AG04449 (cell line): ENCODE results near the gene LCA5L.
"Not testable (repeated sequence)": the region's sequence is repeated elsewhere in the genome, so short reads cannot be mapped to it uniquely, and the experiment has no call there.

Experiments used
- CTCF ChIA-PET: fragments of 350-600 bp; formaldehyde crosslinking; extraction: SDS; loops from one replicate; lab custom pipeline; 2021; ENCODE audit warnings: antibody characterized with exemption; lab: Yijun Ruan, JAX
- POLR2A ChIA-PET: fragments of 400-600, 350-600 bp; formaldehyde crosslinking; extraction: SDS; loops from one replicate; lab custom pipeline; 2020; ENCODE audit warnings: antibody characterized with exemption, inconsistent platforms; lab: Yijun Ruan, JAX
- DNase-seq: peaks from one replicate; pipeline ENCODE4 v3.0.0-alpha.2; 2010; ENCODE audit warnings: low read depth, low spot score
- H3K4me3 ChIP-seq: 2 replicates; pipeline ENCODE4 v1.5.1; 2011; ENCODE audit warnings: low read depth, mild to moderate bottlenecking, control low read depth, low read length
- TF ChIP-seq, protein P1 (sequence below): IDR thresholded peaks from one replicate; pipeline ENCODE4 v1.5.1; 2011; ENCODE audit warnings: mild to moderate bottlenecking, moderate library complexity, low read length, control low read depth, inconsistent platforms; ENCODE audit not compliant: insufficient read depth; ENCODE audit errors: missing control alignments

The LCA5L gene

DNA sequence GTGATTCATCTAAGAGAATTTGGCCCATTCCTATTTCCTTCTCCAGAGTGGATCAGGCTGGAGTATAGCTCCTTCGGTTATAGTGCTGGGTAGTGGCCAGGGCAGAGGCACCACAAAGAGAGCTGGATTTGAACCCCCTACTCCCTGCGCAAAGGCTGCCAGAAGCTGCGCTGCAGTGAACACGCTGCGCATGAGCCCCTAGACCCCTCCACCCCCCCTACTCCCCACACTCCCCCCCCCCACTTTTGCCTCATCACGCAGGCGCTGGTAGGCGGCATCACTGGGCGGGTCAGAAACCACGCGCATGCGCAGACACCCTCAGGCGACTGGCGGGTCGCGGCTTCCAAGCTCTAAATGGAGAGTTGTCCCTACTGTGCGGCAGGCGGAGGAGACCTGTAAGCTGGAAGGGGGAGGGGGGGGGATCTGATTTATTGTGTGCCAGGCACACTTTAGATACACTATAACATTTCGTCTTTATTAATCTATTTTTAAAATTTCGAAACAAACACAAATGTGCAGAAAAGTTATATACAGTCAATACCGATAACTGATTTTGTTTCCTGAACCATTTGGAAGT is 58.0 kb downstream of the LCA5L start:
- peak overlapping the region; percentile 61 for H3K4me3 ChIP-seq
- DNase-seq = no peak
- TF ChIP-seq, protein P1, sequence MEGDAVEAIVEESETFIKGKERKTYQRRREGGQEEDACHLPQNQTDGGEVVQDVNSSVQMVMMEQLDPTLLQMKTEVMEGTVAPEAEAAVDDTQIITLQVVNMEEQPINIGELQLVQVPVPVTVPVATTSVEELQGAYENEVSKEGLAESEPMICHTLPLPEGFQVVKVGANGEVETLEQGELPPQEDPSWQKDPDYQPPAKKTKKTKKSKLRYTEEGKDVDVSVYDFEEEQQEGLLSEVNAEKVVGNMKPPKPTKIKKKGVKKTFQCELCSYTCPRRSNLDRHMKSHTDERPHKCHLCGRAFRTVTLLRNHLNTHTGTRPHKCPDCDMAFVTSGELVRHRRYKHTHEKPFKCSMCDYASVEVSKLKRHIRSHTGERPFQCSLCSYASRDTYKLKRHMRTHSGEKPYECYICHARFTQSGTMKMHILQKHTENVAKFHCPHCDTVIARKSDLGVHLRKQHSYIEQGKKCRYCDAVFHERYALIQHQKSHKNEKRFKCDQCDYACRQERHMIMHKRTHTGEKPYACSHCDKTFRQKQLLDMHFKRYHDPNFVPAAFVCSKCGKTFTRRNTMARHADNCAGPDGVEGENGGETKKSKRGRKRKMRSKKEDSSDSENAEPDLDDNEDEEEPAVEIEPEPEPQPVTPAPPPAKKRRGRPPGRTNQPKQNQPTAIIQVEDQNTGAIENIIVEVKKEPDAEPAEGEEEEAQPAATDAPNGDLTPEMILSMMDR = no peak
- CTCF ChIA-PET = interaction anchor here (0.7 to 1.4 kb wide), 26 partner anchors 8 to 250 kb away, joined by 3 to 8 read pairs (median 3); no protein-coding TSS in a partner anchor
- POLR2A ChIA-PET = interaction anchor here (0.6 to 1.2 kb wide), 4 partner anchors 39 to 143 kb away, joined by 3 to 14 read pairs (median 4); partner anchors contain the start of gene HMGN1

DNA sequence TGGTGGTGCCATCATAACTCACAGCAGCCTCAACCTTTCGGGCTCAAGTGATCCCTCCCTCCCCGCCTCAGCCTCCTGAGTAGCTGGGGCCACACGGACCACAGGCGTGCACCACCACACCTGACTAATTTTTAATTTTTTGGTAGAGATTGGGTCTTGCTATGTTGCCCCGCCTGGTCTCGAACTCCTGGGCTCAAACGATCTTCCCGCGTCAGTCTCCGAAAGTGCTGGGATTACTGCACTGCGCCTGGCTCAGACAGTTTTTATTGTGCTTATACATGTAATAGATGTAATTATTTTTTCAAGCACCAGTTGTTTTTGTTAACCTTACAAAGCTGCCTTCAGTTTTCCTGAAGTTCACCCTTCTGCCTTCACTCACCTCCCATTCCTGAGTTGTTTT is 58.7 kb downstream of the LCA5L start:
- ChIA-PET CTCF (interaction anchor here (0.8 to 1.4 kb wide), 8 partner anchors 10 to 136 kb away, joined by 3 to 8 read pairs (median 4); no protein-coding TSS in a partner anchor), POLR2A (interaction anchor here (0.9 to 1.2 kb wide), 2 partner anchors 40 to 75 kb away, joined by 3 to 14 read pairs; no protein-coding TSS in a partner anchor)
- TF ChIP-seq, protein P1 = no peak
- H3K4me3 ChIP-seq = no peak overlapping the region
- no peak for DNase-seq

GRCh38 chr21:39386194-39386593 is 59.4 kb downstream of the LCA5L start:
- ChIA-PET POLR2A (no interaction called here), CTCF (no interaction called here)
- peak overlapping the region; percentile 32 for H3K4me3 ChIP-seq
- TF ChIP-seq, protein P1 = no peak
- no peak for DNase-seq

DNA sequence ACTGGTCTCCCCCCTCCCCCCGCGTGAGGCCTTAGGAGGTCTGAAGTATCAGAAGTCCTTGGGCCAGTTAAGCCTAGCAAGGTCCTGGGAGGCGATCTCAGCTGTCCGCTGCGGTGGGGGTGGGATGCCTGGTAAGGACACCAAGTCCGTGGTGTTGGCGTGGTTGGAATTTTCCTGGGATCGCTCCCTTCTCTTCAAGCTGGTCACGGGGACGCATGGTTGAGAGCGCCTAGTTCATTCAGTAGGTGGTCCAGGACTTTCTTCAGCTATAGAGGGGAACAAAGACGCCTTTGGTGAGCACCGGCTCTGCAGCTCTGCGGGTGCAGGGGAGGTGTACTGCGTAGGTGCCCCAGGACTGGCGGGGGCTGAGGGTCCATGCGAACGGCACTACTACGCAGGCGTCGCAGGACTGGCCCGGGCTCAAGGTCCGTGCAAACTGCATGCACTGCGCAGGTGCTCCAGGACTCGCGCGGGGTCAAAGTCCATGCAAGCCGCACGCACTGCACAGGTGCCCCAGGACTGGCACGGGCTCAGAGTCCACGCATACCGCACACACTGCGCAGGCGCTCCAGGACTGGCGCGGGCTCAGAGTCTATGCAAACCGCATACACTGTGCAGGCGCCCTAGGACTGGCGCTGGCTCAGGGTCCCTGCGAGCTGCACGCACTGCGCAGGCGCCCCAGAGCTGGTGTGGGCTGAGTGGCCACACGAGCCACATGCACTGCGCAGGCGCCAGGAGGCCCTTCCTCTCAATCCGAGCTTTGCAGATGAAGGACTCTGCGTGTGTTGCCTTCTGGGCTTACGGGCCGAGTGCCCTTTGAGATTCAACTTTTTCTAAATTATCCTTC is 60.1 kb downstream of the LCA5L start:
- ChIA-PET CTCF (interaction anchor here (2.0 kb wide), 1 partner anchor 11 kb away, joined by 6 read pairs; no protein-coding TSS in a partner anchor), POLR2A (no interaction called here)
- TF ChIP-seq, protein P1 = no peak
- DNase-seq = no peak
- peak overlapping the region; percentile 49 for H3K4me3 ChIP-seq

DNA sequence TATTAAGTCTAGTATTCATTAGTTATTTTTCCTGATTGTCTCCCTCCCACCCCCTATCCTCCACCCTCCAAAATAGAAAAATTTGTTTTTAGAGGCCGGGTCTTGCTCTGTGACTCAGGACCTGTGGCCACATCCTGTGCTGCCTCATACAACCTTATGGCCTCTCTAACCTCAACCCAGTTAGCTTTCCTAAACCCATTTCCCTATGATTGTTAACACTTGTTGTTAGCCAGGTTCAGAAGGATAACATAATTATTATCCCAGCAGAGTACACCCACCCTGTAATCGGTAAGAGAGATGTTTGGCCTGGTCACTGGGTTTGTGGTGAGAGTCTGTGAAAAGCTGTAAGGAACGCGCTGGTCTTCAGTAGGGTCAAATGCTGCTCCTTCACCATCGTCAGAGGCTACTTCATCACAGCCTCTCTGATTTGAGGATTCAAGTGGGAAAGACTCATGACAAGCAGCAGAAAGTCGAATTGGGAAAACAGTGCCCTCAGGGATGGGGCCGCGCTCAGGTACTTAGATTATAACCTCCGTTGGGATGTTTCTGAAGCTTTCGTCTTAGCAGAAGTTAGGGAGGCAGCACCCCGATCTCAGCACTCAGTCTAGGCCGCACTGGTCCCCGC is 60.8 kb downstream of the LCA5L start:
- no peak overlapping the region for H3K4me3 ChIP-seq
- TF ChIP-seq, protein P1 = no peak
- ChIA-PET POLR2A (no interaction called here), CTCF (interaction anchor here (2.0 kb wide), 1 partner anchor 10 kb away, joined by 6 read pairs; no protein-coding TSS in a partner anchor)
- no peak for DNase-seq

GRCh38 chr21:39382096-39382495 is 63.5 kb downstream of the LCA5L start:
- DNase-seq, H3K4me3 ChIP-seq, POLR2A ChIA-PET: not testable (repeated sequence)
- CTCF ChIA-PET = interaction anchor here (1.3 kb wide), 1 partner anchor 8 kb away, joined by 4 read pairs; no protein-coding TSS in a partner anchor
